ENCODE results near the gene FGD6.

The FGD6 gene

GRCh38 chr12:95184121-95184520 is 33.1 kb downstream of the FGD6 start:
- DNase-seq (ENCODE audit: low read depth, low spot score): no peak
- TF ChIP-seq CTCF (IDR thresholded peaks at IDR 0.05; ENCODE audit: insufficient read depth, low read length, missing control alignments): no peak
- CTCF ChIA-PET: no interaction called here
- POLR2A ChIA-PET: no interaction called here
- H3K4me3 ChIP-seq (ENCODE audit: low read depth, low read length): no peak overlapping the region

GRCh38 chr12:95182868-95183415 is 34.3 kb downstream of the FGD6 start:
- POLR2A ChIA-PET: no interaction called here
- peak; percentile 44 for DNase-seq (ENCODE audit: low read depth, low spot score)
- H3K4me3 ChIP-seq (ENCODE audit: low read depth, low read length): no peak overlapping the region
- CTCF ChIA-PET: interaction anchor here (1.1 kb wide), 1 partner anchor 35 kb away, joined by 3 read pairs; the partner anchor contains the start of genes FGD6 and VEZT
- no peak for TF ChIP-seq CTCF (IDR thresholded peaks at IDR 0.05; ENCODE audit: insufficient read depth, low read length, missing control alignments)

DNA sequence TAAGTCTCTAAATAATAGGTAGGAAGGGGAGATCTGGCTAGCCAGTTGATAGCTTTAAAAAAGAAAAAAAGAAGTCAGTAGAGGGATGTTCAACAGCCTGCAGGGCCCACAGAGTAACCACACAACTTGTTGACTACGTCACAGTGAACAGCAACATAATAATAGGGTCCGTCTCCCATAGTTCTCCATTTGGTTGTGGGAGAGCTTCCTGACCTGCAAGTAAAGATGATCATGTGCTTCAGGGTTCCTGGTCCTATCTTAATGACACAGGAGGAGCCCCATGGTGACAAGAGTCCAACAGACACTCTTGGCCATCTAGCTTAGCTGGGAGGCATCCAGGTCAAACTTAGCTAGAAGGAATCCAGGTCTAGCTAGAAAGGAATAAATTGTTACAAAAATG is 36.2 kb downstream of the FGD6 start:
- no peak overlapping the region for H3K4me3 ChIP-seq (ENCODE audit: low read depth, low read length)
- ChIA-PET POLR2A (no interaction called here), CTCF (no interaction called here)

GRCh38 chr12:95179011-95179410 is 38.3 kb downstream of the FGD6 start:
- TF ChIP-seq CTCF (IDR thresholded peaks at IDR 0.05; ENCODE audit: insufficient read depth, low read length, missing control alignments): no peak
- CTCF ChIA-PET: no interaction called here
- H3K4me3 ChIP-seq (ENCODE audit: low read depth, low read length): no peak overlapping the region
- DNase-seq (ENCODE audit: low read depth, low spot score): no peak
- POLR2A ChIA-PET: no interaction called here

More for the DNA sequence above, 36.2 kb downstream of the FGD6 start:
- TF ChIP-seq CTCF (IDR thresholded peaks at IDR 0.05; ENCODE audit: insufficient read depth, low read length, missing control alignments): no peak
- no peak for DNase-seq (ENCODE audit: low read depth, low spot score)

DNA sequence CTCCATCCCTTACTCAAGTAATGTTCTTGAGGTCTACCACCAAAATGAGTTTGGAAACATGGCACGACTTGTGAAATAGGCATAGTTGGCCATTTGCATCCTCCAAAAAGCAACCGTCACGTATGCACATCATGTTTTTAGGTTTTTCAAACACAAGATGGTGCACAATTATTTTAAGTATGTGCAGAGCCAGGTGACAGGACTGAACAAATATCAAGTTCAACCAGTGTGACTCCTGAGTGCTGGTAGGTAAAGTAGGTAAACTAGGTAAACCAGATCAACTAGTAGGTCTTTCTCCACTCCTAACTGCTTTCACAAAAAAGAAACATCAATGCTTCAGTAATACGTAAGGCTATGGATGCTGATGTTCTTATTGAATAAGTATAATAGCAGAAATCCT is 39.1 kb downstream of the FGD6 start:
- ChIA-PET CTCF (no interaction called here), POLR2A (no interaction called here)
- no peak overlapping the region for H3K4me3 ChIP-seq (ENCODE audit: low read depth, low read length)
- TF ChIP-seq CTCF (IDR thresholded peaks at IDR 0.05; ENCODE audit: insufficient read depth, low read length, missing control alignments): no peak
- no peak for DNase-seq (ENCODE audit: low read depth, low spot score)

DNA sequence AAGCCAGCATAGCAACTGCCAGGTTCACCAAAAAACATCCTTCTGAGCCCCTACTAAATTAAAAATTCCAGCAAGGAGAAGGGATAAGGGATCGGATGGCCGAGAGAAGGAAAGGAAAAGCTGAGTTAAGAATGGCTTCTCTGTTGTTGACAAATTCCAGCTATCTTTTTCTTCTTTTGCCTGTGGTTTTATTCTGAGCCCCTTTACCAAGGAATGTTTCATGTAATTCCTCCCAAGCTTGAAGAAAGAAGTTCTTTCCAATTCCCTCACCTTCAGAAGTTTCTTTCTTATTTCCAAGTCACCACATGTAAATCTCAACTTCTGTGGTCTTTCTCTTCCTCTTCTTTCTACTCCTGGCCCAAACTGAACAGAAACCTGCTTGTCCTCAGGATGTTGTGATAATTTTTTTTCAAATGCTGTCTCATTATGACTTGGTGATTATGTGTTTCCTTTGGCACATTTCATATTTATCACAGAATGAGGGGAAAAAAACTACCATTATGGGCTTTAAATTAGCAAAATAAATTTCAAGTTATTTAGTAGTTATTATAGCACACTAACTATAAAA is 40.0 kb downstream of the FGD6 start:
- no peak for TF ChIP-seq CTCF (IDR thresholded peaks at IDR 0.05; ENCODE audit: insufficient read depth, low read length, missing control alignments)
- ChIA-PET POLR2A (no interaction called here), CTCF (no interaction called here)
- no peak overlapping the region for H3K4me3 ChIP-seq (ENCODE audit: low read depth, low read length)
- no peak for DNase-seq (ENCODE audit: low read depth, low spot score)
